Prostate gland (tissue), 2 donors: Measurements from ENCODE around the gene DNASE1.

ENCODE experiments used
- CTCF ChIP-seq, 4 experiments: fragments of 200-600 bp in 2 of 4; fragments of 450-650 bp in 2 of 4; sonication (generic) in 2 of 4; IDR thresholded peaks; 1 replicate in 3 of 4; 2 replicates in 1 of 4; pipeline ENCODE4 v1.5.1; 2016 to 2019; ENCODE audit warnings: antibody characterized with exemption in 4 of 4, mild to moderate bottlenecking in 2 of 4, moderate library complexity in 2 of 4
- POLR2A ChIP-seq: fragments of 450-650 bp; IDR thresholded peaks from one replicate; pipeline ENCODE4 v1.6.1; 2016; ENCODE audit warnings: antibody characterized with exemption, mild to moderate bottlenecking
- POLR2AphosphoS5 ChIP-seq: sonication (generic); formaldehyde crosslinking; IDR thresholded peaks from one replicate; pipeline ENCODE4 v1.6.1; 2017; ENCODE audit warnings: antibody characterized with exemption

- no peak for TF ChIP-seq CTCF (IDR thresholded peaks at IDR 0.05)
- no peak for TF ChIP-seq POLR2A
- TF ChIP-seq POLR2AphosphoS5 = no peak
These were observed 18.7 kb downstream of the DNASE1 start for GRCh38 chr16:3673201-3673600.
